Measurements from ENCODE around the gene UBASH3B. TPM values are rescaled to one million over a fixed set of nuclear protein-coding genes. Genes with fewer than 3 reads are reported as not detected.
"Not testable (repeated sequence)": the region's sequence is repeated elsewhere in the genome, so short reads cannot be mapped to it uniquely, and the experiment has no call there.

Gene UBASH3B
- total RNA-seq, 3 donors from 2014 or later, result 3.5 to 5.9 (median 3.9) TPM

GRCh38 chr11:122816761-122817520 is 161.4 kb downstream of the UBASH3B start:
- ATAC-seq (peak; percentile 78), DNase-seq (peak in 2 of 3 donors; percentile 39 to 66)
- Histone ChIP-seq H3K4me3 (no peak overlapping the region), H3K4me1 (ENCODE audit: low read depth) (peaks cover 9% of the 10 kb centered on the region), H3K9me3 (peaks cover 6% of the 10 kb centered on the region), H3K36me3 (ENCODE audit: low read depth) (no peaks in the 10 kb centered on the region)
- intact Hi-C loops (cut with DNase I, micrococcal nuclease), result no loop called here
- no peak for TF ChIP-seq CTCF (IDR thresholded peaks at IDR 0.05)

- TF ChIP-seq CTCF (IDR thresholded peaks at IDR 0.05), result no peak
- H3K36me3 ChIP-seq (ENCODE audit: low read depth), result no peaks in the 10 kb centered on the region
- H3K4me3 ChIP-seq, result no peak overlapping the region
- peaks cover 9% of the 10 kb centered on the region for H3K4me1 ChIP-seq (ENCODE audit: low read depth)
- H3K9me3 ChIP-seq, result peaks cover 6% of the 10 kb centered on the region
- intact Hi-C loops (cut with DNase I, micrococcal nuclease), result no loop called here
- no peak for DNase-seq
- ATAC-seq, result no peak
Observed at GRCh38 chr11:122820158-122820557, 164.6 kb downstream of the UBASH3B start.

GRCh38 chr11:122821169-122821568 is 165.6 kb downstream of the UBASH3B start:
- ATAC-seq (no peak), DNase-seq (no peak)
- Histone ChIP-seq H3K4me3 (no peak overlapping the region), H3K36me3 (ENCODE audit: low read depth) (no peaks in the 10 kb centered on the region), H3K9me3 (peaks cover 6% of the 10 kb centered on the region), H3K4me1 (ENCODE audit: low read depth) (peaks cover 9% of the 10 kb centered on the region)
- intact Hi-C loops (cut with DNase I, micrococcal nuclease), result no loop called here
- TF ChIP-seq CTCF (IDR thresholded peaks at IDR 0.05), result no peak

GRCh38 chr11:122822241-122822640 is 166.7 kb downstream of the UBASH3B start:
- H3K9me3 ChIP-seq, result peaks cover 6% of the 10 kb centered on the region

GRCh38 chr11:122823564-122823963 is 168.0 kb downstream of the UBASH3B start:
- ATAC-seq (no peak), DNase-seq (no peak)
- intact Hi-C loops (cut with DNase I, micrococcal nuclease), result no loop called here
- TF ChIP-seq CTCF (IDR thresholded peaks at IDR 0.05), result no peak
- Histone ChIP-seq H3K4me3 (no peak overlapping the region), H3K9me3 (peaks cover 6% of the 10 kb centered on the region), H3K36me3 (ENCODE audit: low read depth) (no peaks in the 10 kb centered on the region), H3K4me1 (ENCODE audit: low read depth) (no peaks in the 10 kb centered on the region)

More at GRCh38 chr11:122822241-122822640, 166.7 kb downstream of the UBASH3B start:
- no peak for DNase-seq
- no peak for ATAC-seq
- intact Hi-C loops (cut with DNase I, micrococcal nuclease), result no loop called here
- Histone ChIP-seq H3K4me1 (ENCODE audit: low read depth) (peaks cover 3% of the 10 kb centered on the region), H3K4me3 (no peak overlapping the region), H3K36me3 (ENCODE audit: low read depth) (no peaks in the 10 kb centered on the region)
- no peak for TF ChIP-seq CTCF (IDR thresholded peaks at IDR 0.05)

- H3K4me1 ChIP-seq (ENCODE audit: low read depth); intact Hi-C loops (cut with DNase I, micrococcal nuclease); H3K36me3 ChIP-seq (ENCODE audit: low read depth); H3K4me3 ChIP-seq; H3K9me3 ChIP-seq; ATAC-seq; DNase-seq: not testable (repeated sequence)
Observed at GRCh38 chr11:122829371-122829770, 173.8 kb downstream of the UBASH3B start.

- ATAC-seq; H3K36me3 ChIP-seq (ENCODE audit: low read depth); DNase-seq; H3K4me1 ChIP-seq (ENCODE audit: low read depth); intact Hi-C loops (cut with DNase I, micrococcal nuclease); H3K4me3 ChIP-seq; H3K9me3 ChIP-seq: not testable (repeated sequence)
Observed at GRCh38 chr11:122832297-122832696, 176.8 kb downstream of the UBASH3B start.
